Activated CD8-positive, alpha-beta memory T cell treated with anti-CD3 and anti-CD28 coated beads for 24 hours (primary cell): ENCODE data around the gene SYNE4.
"Not testable (repeated sequence)": the region's sequence is repeated elsewhere in the genome, so short reads cannot be mapped to it uniquely, and the experiment has no call there.

Source experiments
- DNase-seq: peaks from one replicate; pipeline ENCODE4 v3.0.0-alpha.2; 2020

SYNE4 gene

GRCh38 chr19:36008336-36008978 lies at the start of gene SYNE4:
SYNE4 (minus strand) TSS chr19:36008813; CDS start chr19:36008681, 132 bp downstream.
- DNase-seq = no peak

GRCh38 chr19:36054733-36055686 lies 46.4 kb upstream of the SYNE4 start, which contains the start of gene WDR62:
WDR62 (plus strand) TSS chr19:36054897; CDS start chr19:36054972, 75 bp downstream.
- peak; percentile 98 for DNase-seq

- peak; percentile 99 for DNase-seq
These were observed 45.6 kb upstream of the SYNE4 start, which contains the start of gene THAP8 for GRCh38 chr19:36054119-36054732. THAP8 (minus strand) TSS chr19:36054285; CDS start chr19:36054217, 68 bp downstream.

- no peak for DNase-seq
These were observed 43.0 kb upstream of the SYNE4 start for GRCh38 chr19:36051637-36052036.

GRCh38 chr19:36051236-36051635 lies 42.6 kb upstream of the SYNE4 start:
- DNase-seq = no peak

GRCh38 chr19:36049080-36049698 lies 40.6 kb upstream of the SYNE4 start:
- no peak for DNase-seq

- DNase-seq = no peak
These were observed 39.2 kb upstream of the SYNE4 start for GRCh38 chr19:36047835-36048234.

GRCh38 chr19:36046443-36047050 lies 37.9 kb upstream of the SYNE4 start:
- DNase-seq = no peak

- DNase-seq = no peak
These were observed 35.3 kb upstream of the SYNE4 start for GRCh38 chr19:36043952-36044351.

GRCh38 chr19:36041831-36042230 lies 33.2 kb upstream of the SYNE4 start:
- no peak for DNase-seq

GRCh38 chr19:36041092-36041491 lies 32.5 kb upstream of the SYNE4 start:
- DNase-seq = not testable (repeated sequence)

- DNase-seq = no peak
These were observed 31.9 kb upstream of the SYNE4 start for GRCh38 chr19:36040495-36040894.

- peak; percentile 80 for DNase-seq
These were observed 23.9 kb upstream of the SYNE4 start, which contains the start of gene CLIP3 for GRCh38 chr19:36032251-36033104. CLIP3 (minus strand) TSS chr19:36032873; CDS start chr19:36032357, 516 bp downstream.

GRCh38 chr19:36031308-36031707 lies 22.7 kb upstream of the SYNE4 start:
- no peak for DNase-seq

GRCh38 chr19:36030264-36031148 lies 21.9 kb upstream of the SYNE4 start:
- no peak for DNase-seq

- DNase-seq = no peak
These were observed 19.9 kb upstream of the SYNE4 start for GRCh38 chr19:36028313-36029041.

- DNase-seq = no peak
These were observed 19.1 kb upstream of the SYNE4 start for GRCh38 chr19:36027696-36028095.

- DNase-seq = no peak
These were observed 17.7 kb upstream of the SYNE4 start for GRCh38 chr19:36026091-36026876.

- DNase-seq = no peak
These were observed 16.9 kb upstream of the SYNE4 start for GRCh38 chr19:36025541-36025940.
